HCT116 (cell line): Measurements from ENCODE around the gene NCKAP5. TPM values are rescaled to one million over a fixed set of nuclear protein-coding genes. Genes with fewer than 3 reads are reported as not detected.

Source experiments
- ATAC-seq: fragments of 200-7000 bp; cut with Tn5 transposase; 2 replicates; pipeline ENCODE4 v1.9.1; 2020; ENCODE audit warnings: mild to moderate bottlenecking, moderate library complexity
- BruUV-seq: library from RNA; stranded (reverse); fragments of 400-500 nt; replicated peaks from 2 replicates; lab custom pipeline; 2021; lab: Mats Ljungman, UMichigan
- CTCF ChIA-PET: fragments of 300-600 bp; sonication (Branson Sonifier 250); formaldehyde crosslinking; loops from one replicate; lab custom pipeline; 2021; ENCODE audit warnings: antibody characterized with exemption; lab: Charles Lee
- POLR2A ChIA-PET: fragments of 300-600, 350-600 bp; sonication (Branson Sonifier 250); formaldehyde crosslinking; loops from one replicate; lab custom pipeline; 2021; ENCODE audit warnings: antibody characterized with exemption; lab: Charles Lee
- RAD21 ChIA-PET, 2 experiments: fragments of 300-600 bp; sonication (Branson Sonifier 250); formaldehyde crosslinking; loops; one replicate each; lab custom pipeline; 2023; ENCODE audit warnings: low total read pairs in 2 of 2; ENCODE audit not compliant: uncharacterized antibody in 2 of 2, unreplicated experiment in 2 of 2, low non-redundant PET in 1 of 2; lab: Charles Lee
- DNase-seq: peaks from one replicate; pipeline ENCODE4 v3.0.0-alpha.2; 2010; ENCODE audit warnings: low read depth, low spot score
- H2AFZ ChIP-seq: fragments of 200-600 bp; shearing (Covaris generic), sonication (generic); 2 replicates; pipeline ENCODE4 v1.6.1; 2017; ENCODE audit warnings: low read depth, mixed run types, mixed read lengths, antibody characterized with exemption, low read length; ENCODE audit not compliant: poor library complexity, severe bottlenecking
- H3K27ac ChIP-seq: 2 replicates; pipeline ENCODE4 v1.5.1; 2012; ENCODE audit warnings: low read depth, low read length
- H3K27me3 ChIP-seq: fragments of 200-600 bp; sonication (generic); 2 replicates; pipeline ENCODE4 v1.6.1; 2016; ENCODE audit warnings: mixed run types, low read length, mixed read lengths; ENCODE audit not compliant: insufficient read depth
- H3K36me3 ChIP-seq, 2 experiments: fragments of 200-500 bp in 1 of 2; fragments of 200-600 bp in 1 of 2; sonication (Bioruptor generic) in 1 of 2; sonication (generic) in 1 of 2; 2 replicates each; pipeline versions ENCODE4 v1.5.1 to v1.6.1; 2014 to 2016; ENCODE audit warnings: low read length in 2 of 2, inconsistent platforms in 1 of 2, mixed read lengths in 1 of 2, mixed run types in 1 of 2; ENCODE audit not compliant: insufficient read depth in 2 of 2, control insufficient read depth in 1 of 2
- H3K4me1 ChIP-seq, 2 experiments: fragments of 200-600 bp in 1 of 2; sonication (generic) in 1 of 2; 2 replicates each; pipeline versions ENCODE4 v1.5.1 to v1.6.1; 2012 to 2017; ENCODE audit warnings: low read length in 2 of 2, inconsistent platforms in 1 of 2, mild to moderate bottlenecking in 1 of 2, mixed read lengths in 1 of 2, mixed run types in 1 of 2, moderate library complexity in 1 of 2; ENCODE audit not compliant: insufficient read depth in 2 of 2, control insufficient read depth in 1 of 2
- H3K4me2 ChIP-seq: fragments of 200-600 bp; sonication (generic); 2 replicates; pipeline ENCODE4 v1.6.1; 2017; ENCODE audit warnings: mixed run types, low read length, mixed read lengths
- H3K4me3 ChIP-seq, 2 experiments: fragments of 200-600 bp in 1 of 2; sonication (generic) in 1 of 2; replicated peaks in 1 of 2; 2 replicates each; pipeline ENCODE4 v1.5.1; 2011 to 2016; ENCODE audit warnings: low read length in 2 of 2, control low read depth in 1 of 2, low read depth in 1 of 2, mild to moderate bottlenecking in 1 of 2, mixed read lengths in 1 of 2, mixed run types in 1 of 2
- H3K79me2 ChIP-seq: fragments of 200-600 bp; sonication (generic); 2 replicates; pipeline ENCODE4 v1.6.1; 2017; ENCODE audit warnings: mild to moderate bottlenecking, mixed run types, low read length, moderate library complexity, mixed read lengths; ENCODE audit not compliant: insufficient read depth
- H3K9ac ChIP-seq: fragments of 200-600 bp; sonication (generic); 2 replicates; pipeline ENCODE4 v1.6.1; 2016; ENCODE audit warnings: low read length, mixed read lengths
- H3K9me2 ChIP-seq: fragments of 200-600 bp; sonication (generic), shearing (Covaris generic); 2 replicates; pipeline ENCODE4 v1.6.1; 2017; ENCODE audit warnings: mixed run types, mild to moderate bottlenecking, moderate library complexity; ENCODE audit not compliant: insufficient read depth
- H3K9me3 ChIP-seq, 2 experiments: fragments of 200-500 bp in 1 of 2; fragments of 200-600 bp in 1 of 2; sonication (Bioruptor generic) in 1 of 2; sonication (generic) in 1 of 2; 2 replicates each; pipeline ENCODE4 v1.6.1; 2014 to 2017; ENCODE audit warnings: low read length in 2 of 2, mixed read lengths in 2 of 2, inconsistent platforms in 1 of 2, low read depth in 1 of 2, mild to moderate bottlenecking in 1 of 2, mixed run types in 1 of 2, moderate library complexity in 1 of 2; ENCODE audit not compliant: control insufficient read depth in 1 of 2, insufficient read depth in 1 of 2
- H4K20me1 ChIP-seq: fragments of 200-600 bp; sonication (generic), shearing (Covaris generic); 2 replicates; pipeline ENCODE4 v1.6.1; 2017; ENCODE audit warnings: mixed run types, mild to moderate bottlenecking, moderate library complexity; ENCODE audit not compliant: insufficient read depth
- CBX3 ChIP-seq: IDR thresholded peaks from 2 replicates; pipeline ENCODE4 v1.6.1; 2012; ENCODE audit warnings: low read depth
- CEBPB ChIP-seq: IDR thresholded peaks from 2 replicates; pipeline ENCODE4 v1.6.1; 2012; ENCODE audit warnings: low read depth
- CTCF ChIP-seq, 3 experiments: fragments of 200-600 bp in 1 of 3; sonication (generic) in 1 of 3; IDR thresholded peaks in 2 of 3; conservative IDR thresholded peaks in 1 of 3; 2 replicates each; pipeline ENCODE4 v1.5.1; 2012 to 2017; ENCODE audit warnings: low read depth in 2 of 3, low read length in 2 of 3, antibody characterized with exemption in 1 of 3, borderline replicate concordance in 1 of 3, control low read depth in 1 of 3, mild to moderate bottlenecking in 1 of 3, mixed read lengths in 1 of 3, mixed run types in 1 of 3, moderate library complexity in 1 of 3; ENCODE audit not compliant: insufficient read depth in 1 of 3
- EGR1 ChIP-seq: IDR thresholded peaks from 2 replicates; pipeline ENCODE4 v1.6.1; 2012; ENCODE audit warnings: low read depth
- ELF1 ChIP-seq: IDR thresholded peaks from 2 replicates; pipeline ENCODE4 v1.6.1; 2012; ENCODE audit warnings: low read depth, borderline replicate concordance
- EZH2 ChIP-seq: fragments of 200-600 bp; sonication (generic); IDR thresholded peaks from 2 replicates; pipeline ENCODE4 v1.6.1; 2017; ENCODE audit warnings: antibody characterized with exemption, mixed run types
- EZH2phosphoT487 ChIP-seq: fragments of 200-600 bp; IDR thresholded peaks from 2 replicates; pipeline ENCODE4 v1.6.1; 2018; ENCODE audit warnings: antibody characterized with exemption, borderline replicate concordance
- JUND ChIP-seq: IDR thresholded peaks from 2 replicates; pipeline ENCODE4 v1.6.1; 2012
- POLR2A ChIP-seq: IDR thresholded peaks from 2 replicates; pipeline ENCODE4 v1.7.0; 2011; ENCODE audit warnings: borderline replicate concordance; ENCODE audit not compliant: insufficient read depth, insufficient read length; ENCODE audit errors: extremely low read depth
- POLR2AphosphoS5 ChIP-seq: IDR thresholded peaks from 2 replicates; pipeline ENCODE4 v1.6.1; 2011; ENCODE audit warnings: mild to moderate bottlenecking, low read depth, low read length, moderate library complexity
- SP1 ChIP-seq: IDR thresholded peaks from 2 replicates; pipeline ENCODE4 v1.6.1; 2012; ENCODE audit warnings: low read depth
- SRF ChIP-seq: IDR thresholded peaks from 2 replicates; pipeline ENCODE4 v1.6.1; 2012; ENCODE audit warnings: low read depth
- TCF7L2 ChIP-seq: IDR thresholded peaks from 2 replicates; pipeline ENCODE4 v1.7.0; 2011; ENCODE audit warnings: borderline replicate concordance, inconsistent platforms; ENCODE audit not compliant: insufficient read depth, insufficient read length; ENCODE audit errors: extremely low read depth
- YY1 ChIP-seq: IDR thresholded peaks from 2 replicates; pipeline ENCODE4 v1.6.1; 2011; ENCODE audit warnings: low read length, low read depth, moderate library complexity, mild to moderate bottlenecking; ENCODE audit not compliant: insufficient replicate concordance; ENCODE audit errors: extremely low read depth
- ZFX ChIP-seq: fragments of 450-650 bp; IDR thresholded peaks from 2 replicates; pipeline ENCODE4 v1.6.1; 2017
- ZNF274 ChIP-seq: fragments of 200-500 bp; sonication (Bioruptor generic); IDR thresholded peaks from 2 replicates; pipeline ENCODE4 v1.6.1; 2014; ENCODE audit warnings: mild to moderate bottlenecking, low read depth, low read length, inconsistent platforms
- intact Hi-C: fragments of 100-400 bp; cut with micrococcal nuclease; formaldehyde crosslinking; loops from 2 replicates; pipeline ENCODE4 v1.10.0; 2022
- total RNA-seq: library from RNA; stranded (reverse); gene quantifications from one replicate; pipeline ENCODE4 v1.2.1, GENCODE V29; 2021; ENCODE audit not compliant: unreplicated experiment
- TF ChIP-seq, protein P1 (sequence below): IDR thresholded peaks from 2 replicates; pipeline ENCODE4 v1.6.1; 2011; ENCODE audit warnings: mild to moderate bottlenecking, low read length, moderate library complexity; ENCODE audit not compliant: insufficient replicate concordance; ENCODE audit errors: extremely low read depth
- TF ChIP-seq, protein P2 (sequence below): IDR thresholded peaks from 2 replicates; pipeline ENCODE4 v1.6.1; 2012
- TF ChIP-seq, protein P3 (sequence below): IDR thresholded peaks from 2 replicates; pipeline ENCODE4 v1.6.1; 2012
- TF ChIP-seq, protein P4 (sequence below): IDR thresholded peaks from 2 replicates; pipeline ENCODE4 v1.6.1; 2012; ENCODE audit warnings: low read depth

The NCKAP5 gene
- total RNA-seq, 1 experiment from 2014 or later, result 0.30 TPM

DNA sequence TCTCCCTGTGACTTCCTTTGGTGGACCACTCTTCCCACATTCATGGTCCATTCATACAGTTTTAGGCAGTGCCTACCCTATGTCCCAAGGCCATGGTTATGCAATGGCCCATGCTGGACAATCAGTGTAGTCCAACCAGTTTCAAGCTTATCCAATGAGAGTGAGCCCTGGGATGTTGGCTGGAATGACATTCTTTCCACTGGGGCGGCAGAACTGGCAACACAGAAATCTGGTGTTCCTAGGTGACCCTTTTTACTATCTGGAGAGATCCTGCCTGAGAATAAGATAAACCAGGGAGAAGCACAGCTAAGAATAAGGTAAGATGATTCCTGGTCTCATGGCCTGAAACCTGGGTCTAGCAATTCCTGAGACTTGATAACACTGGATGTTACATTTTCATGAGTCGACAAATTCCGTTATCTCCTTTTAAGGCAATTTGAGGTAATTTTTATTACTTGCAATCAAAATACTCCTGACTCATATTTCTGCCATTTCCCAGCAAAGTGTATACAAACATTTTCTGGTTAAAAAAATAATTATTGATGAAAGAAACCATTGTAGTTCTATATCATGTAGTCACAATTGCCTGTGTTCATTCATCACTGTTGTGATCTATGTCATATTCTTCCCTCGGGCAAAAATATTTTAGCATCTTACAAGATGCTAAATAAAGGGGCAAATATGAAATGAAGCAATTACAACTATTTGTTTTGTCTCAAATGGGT lies 626.8 kb downstream of the NCKAP5 start:
- TF ChIP-seq EZH2 (no peak), CBX3 (no peak), EGR1 (no peak), TCF7L2 (no peak), SRF (no peak), ELF1 (no peak), CTCF (IDR thresholded peaks at IDR 0.05 in 2 of 3, conservative IDR thresholded peaks at IDR 0.05 in 1 of 3; ENCODE audit: borderline replicate concordance in 1 of 3, insufficient read depth in 1 of 3, low read depth in 2 of 3, low read length in 2 of 3) (no peak), CEBPB (no peak), SP1 (no peak), POLR2AphosphoS5 (no peak), YY1 (no peak), ZNF274 (no peak), ZFX (no peak), POLR2A (no peak), EZH2phosphoT487 (no peak), JUND (no peak)
- TF ChIP-seq, protein P1, sequence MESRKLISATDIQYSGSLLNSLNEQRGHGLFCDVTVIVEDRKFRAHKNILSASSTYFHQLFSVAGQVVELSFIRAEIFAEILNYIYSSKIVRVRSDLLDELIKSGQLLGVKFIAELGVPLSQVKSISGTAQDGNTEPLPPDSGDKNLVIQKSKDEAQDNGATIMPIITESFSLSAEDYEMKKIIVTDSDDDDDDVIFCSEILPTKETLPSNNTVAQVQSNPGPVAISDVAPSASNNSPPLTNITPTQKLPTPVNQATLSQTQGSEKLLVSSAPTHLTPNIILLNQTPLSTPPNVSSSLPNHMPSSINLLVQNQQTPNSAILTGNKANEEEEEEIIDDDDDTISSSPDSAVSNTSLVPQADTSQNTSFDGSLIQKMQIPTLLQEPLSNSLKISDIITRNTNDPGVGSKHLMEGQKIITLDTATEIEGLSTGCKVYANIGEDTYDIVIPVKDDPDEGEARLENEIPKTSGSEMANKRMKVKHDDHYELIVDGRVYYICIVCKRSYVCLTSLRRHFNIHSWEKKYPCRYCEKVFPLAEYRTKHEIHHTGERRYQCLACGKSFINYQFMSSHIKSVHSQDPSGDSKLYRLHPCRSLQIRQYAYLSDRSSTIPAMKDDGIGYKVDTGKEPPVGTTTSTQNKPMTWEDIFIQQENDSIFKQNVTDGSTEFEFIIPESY, result no peak
- TF ChIP-seq, protein P2, sequence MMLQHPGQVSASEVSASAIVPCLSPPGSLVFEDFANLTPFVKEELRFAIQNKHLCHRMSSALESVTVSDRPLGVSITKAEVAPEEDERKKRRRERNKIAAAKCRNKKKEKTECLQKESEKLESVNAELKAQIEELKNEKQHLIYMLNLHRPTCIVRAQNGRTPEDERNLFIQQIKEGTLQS, result no peak
- TF ChIP-seq, protein P3, sequence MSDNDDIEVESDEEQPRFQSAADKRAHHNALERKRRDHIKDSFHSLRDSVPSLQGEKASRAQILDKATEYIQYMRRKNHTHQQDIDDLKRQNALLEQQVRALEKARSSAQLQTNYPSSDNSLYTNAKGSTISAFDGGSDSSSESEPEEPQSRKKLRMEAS, result no peak
- TF ChIP-seq, protein P4, sequence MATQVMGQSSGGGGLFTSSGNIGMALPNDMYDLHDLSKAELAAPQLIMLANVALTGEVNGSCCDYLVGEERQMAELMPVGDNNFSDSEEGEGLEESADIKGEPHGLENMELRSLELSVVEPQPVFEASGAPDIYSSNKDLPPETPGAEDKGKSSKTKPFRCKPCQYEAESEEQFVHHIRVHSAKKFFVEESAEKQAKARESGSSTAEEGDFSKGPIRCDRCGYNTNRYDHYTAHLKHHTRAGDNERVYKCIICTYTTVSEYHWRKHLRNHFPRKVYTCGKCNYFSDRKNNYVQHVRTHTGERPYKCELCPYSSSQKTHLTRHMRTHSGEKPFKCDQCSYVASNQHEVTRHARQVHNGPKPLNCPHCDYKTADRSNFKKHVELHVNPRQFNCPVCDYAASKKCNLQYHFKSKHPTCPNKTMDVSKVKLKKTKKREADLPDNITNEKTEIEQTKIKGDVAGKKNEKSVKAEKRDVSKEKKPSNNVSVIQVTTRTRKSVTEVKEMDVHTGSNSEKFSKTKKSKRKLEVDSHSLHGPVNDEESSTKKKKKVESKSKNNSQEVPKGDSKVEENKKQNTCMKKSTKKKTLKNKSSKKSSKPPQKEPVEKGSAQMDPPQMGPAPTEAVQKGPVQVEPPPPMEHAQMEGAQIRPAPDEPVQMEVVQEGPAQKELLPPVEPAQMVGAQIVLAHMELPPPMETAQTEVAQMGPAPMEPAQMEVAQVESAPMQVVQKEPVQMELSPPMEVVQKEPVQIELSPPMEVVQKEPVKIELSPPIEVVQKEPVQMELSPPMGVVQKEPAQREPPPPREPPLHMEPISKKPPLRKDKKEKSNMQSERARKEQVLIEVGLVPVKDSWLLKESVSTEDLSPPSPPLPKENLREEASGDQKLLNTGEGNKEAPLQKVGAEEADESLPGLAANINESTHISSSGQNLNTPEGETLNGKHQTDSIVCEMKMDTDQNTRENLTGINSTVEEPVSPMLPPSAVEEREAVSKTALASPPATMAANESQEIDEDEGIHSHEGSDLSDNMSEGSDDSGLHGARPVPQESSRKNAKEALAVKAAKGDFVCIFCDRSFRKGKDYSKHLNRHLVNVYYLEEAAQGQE, result no peak
- CTCF ChIA-PET, result no interaction called here

More for the DNA sequence above, 626.8 kb downstream of the NCKAP5 start:
- no peak overlapping the region for H3K27ac ChIP-seq
- POLR2A ChIA-PET, result no interaction called here
- no peaks in the 10 kb centered on the region for H3K9me3 ChIP-seq
- H3K9ac ChIP-seq, result no peak overlapping the region
- no peaks in the 10 kb centered on the region for H3K36me3 ChIP-seq
- no peaks in the 10 kb centered on the region for H3K9me2 ChIP-seq
- no TSS peak for BruUV-seq
- H3K27me3 ChIP-seq, result 0 out of 2 replicates have a peak, but pooled peaks cover 3% of the 10 kb centered on the region
- DNase-seq, result no peak
- H3K4me3 ChIP-seq, result no peak overlapping the region
- RAD21 ChIA-PET, result no interaction called here
- H3K4me2 ChIP-seq, result no peak overlapping the region
- H2AFZ ChIP-seq, result no peak overlapping the region
- H3K4me1 ChIP-seq, result no peaks in the 10 kb centered on the region
- H4K20me1 ChIP-seq, result no peaks in the 10 kb centered on the region
- intact Hi-C loops, result no loop called here
- no peaks in the 10 kb centered on the region for H3K79me2 ChIP-seq
- ATAC-seq, result no peak
